ENCODE data around the gene AGBL4.

The AGBL4 gene

DNA sequence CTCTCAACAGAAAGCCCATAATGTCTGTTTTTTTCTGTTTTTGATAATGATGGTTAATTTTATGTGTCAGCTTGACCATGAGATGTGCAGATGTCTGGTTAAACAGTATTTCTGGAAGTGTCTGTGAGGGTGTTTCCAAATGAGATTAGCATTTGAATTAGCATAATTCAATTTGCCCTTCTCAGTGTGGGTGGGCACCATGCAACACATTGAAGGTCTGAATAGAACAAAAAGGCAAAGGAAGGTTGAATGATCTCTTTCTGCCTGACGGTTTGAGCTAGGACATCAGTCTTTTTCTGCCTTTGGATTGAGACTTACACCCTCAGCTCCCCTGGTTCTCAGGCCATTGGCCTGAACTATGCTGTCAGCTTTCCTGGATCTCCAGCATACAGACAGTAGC is 1516.9 kb downstream of the AGBL4 start:
- H3K27ac ChIP-seq, result no peak overlapping the region
- TF ChIP-seq CTCF (conservative IDR thresholded peaks at IDR 0.05), result no peak

GRCh38 chr1:48500541-48501450 is 1523.0 kb downstream of the AGBL4 start:
- H3K27ac ChIP-seq, result no peak overlapping the region
- no peak for TF ChIP-seq CTCF (conservative IDR thresholded peaks at IDR 0.05)

DNA sequence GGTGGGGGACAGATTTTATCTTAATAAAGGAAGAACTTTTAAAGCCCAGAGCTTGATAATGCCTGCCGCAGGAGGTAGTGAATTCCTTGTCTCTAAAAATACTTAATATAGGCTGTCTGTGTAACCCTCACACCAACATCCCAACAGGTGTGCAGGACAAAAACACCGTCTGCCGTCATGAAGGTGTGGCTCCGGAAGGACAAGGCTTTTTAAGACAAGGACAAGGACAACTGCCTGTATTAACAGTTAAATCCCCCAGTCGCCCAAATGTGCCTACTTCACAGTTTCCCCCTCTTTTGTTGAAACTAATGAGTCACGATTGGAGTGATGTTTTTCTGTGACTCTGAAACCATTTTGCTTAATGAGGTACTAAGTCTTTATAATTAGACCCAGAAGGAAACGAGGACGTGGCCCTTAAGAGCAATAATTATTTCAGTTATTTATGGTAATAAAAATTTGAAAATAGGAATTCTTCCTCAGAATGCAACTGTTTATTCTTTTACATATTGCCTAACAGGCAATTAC is 1524.5 kb downstream of the AGBL4 start:
- no peak overlapping the region for H3K27ac ChIP-seq
- no peak for TF ChIP-seq CTCF (conservative IDR thresholded peaks at IDR 0.05)

- TF ChIP-seq CTCF (conservative IDR thresholded peaks at IDR 0.05), result peak; percentile 97
- no peak overlapping the region for H3K27ac ChIP-seq
Observed at GRCh38 chr1:48498096-48498791, 1525.5 kb downstream of the AGBL4 start.

- no peak overlapping the region for H3K27ac ChIP-seq
- TF ChIP-seq CTCF (conservative IDR thresholded peaks at IDR 0.05), result no peak
Observed at GRCh38 chr1:48495911-48496310, 1527.8 kb downstream of the AGBL4 start.

DNA sequence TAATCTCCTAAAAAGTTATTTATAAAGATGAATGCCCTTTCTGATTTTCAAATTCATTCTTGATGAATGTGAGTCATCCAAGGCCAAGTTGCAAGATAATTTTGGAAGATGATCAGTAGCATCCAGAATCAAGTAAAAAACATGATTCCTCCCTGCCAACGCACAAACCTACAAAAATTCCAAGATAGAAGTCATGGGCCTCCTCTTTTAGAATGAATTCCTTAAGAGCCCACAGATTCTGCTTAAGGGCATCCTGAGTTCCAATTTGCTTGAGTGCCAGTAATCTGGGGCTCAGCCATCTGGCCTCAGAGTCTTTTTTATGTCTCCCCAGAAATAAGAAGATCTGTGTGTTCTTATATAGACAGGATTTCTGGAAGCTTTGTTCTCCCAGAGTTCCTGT is 1528.6 kb downstream of the AGBL4 start:
- no peak for TF ChIP-seq CTCF (conservative IDR thresholded peaks at IDR 0.05)
- no peak overlapping the region; the same call in 1 of the 2 replicates for H3K27ac ChIP-seq
